ENCODE results near the gene NSA2.

NSA2 gene

DNA sequence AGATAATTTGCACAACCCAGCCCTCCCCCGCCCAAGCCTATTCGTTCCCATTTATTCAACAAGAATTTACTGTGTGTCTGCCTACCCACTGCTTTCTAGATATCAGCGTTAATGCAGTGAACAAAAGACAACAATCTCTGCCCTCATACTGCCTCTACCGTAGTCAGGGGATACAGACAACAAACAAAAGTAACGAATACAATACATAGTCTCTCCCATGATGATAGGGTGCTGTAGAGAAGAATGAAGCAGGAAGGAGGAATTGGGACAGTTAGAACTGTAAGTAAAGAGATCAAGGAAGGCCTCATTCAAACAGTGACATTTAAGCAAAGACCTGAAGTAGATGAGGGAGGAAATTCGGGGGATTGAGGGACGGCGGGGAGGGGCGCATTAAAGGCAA, 1.8 kb upstream of the NSA2 start:
- Histone ChIP-seq H3K9me3 (ENCODE audit: severe bottlenecking) (no peaks in the 10 kb centered on the region), H3K4me1 (ENCODE audit: insufficient read depth, poor library complexity, severe bottlenecking) (peaks cover 52% of the 10 kb centered on the region), H3K27ac (ENCODE audit: poor library complexity, severe bottlenecking) (peak overlapping the region; percentile 97), H3K27me3 (ENCODE audit: insufficient read depth, poor library complexity, severe bottlenecking) (no peaks in the 10 kb centered on the region), H3K36me3 (ENCODE audit: low read depth) (peaks cover 58% of the 10 kb centered on the region), H3K4me3 (ENCODE audit: severe bottlenecking) (peak overlapping the region; percentile 75)
- TF ChIP-seq, protein P1, sequence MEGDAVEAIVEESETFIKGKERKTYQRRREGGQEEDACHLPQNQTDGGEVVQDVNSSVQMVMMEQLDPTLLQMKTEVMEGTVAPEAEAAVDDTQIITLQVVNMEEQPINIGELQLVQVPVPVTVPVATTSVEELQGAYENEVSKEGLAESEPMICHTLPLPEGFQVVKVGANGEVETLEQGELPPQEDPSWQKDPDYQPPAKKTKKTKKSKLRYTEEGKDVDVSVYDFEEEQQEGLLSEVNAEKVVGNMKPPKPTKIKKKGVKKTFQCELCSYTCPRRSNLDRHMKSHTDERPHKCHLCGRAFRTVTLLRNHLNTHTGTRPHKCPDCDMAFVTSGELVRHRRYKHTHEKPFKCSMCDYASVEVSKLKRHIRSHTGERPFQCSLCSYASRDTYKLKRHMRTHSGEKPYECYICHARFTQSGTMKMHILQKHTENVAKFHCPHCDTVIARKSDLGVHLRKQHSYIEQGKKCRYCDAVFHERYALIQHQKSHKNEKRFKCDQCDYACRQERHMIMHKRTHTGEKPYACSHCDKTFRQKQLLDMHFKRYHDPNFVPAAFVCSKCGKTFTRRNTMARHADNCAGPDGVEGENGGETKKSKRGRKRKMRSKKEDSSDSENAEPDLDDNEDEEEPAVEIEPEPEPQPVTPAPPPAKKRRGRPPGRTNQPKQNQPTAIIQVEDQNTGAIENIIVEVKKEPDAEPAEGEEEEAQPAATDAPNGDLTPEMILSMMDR (IDR thresholded peaks at IDR 0.05; ENCODE audit: poor library complexity, severe bottlenecking) = no peak
- no peak for ATAC-seq (ENCODE audit: low read depth)
- no peak for DNase-seq (ENCODE audit: low spot score)

GRCh38 chr5:74765929-74766328, 1.1 kb upstream of the NSA2 start:
- Histone ChIP-seq H3K27me3 (ENCODE audit: insufficient read depth, poor library complexity, severe bottlenecking) (no peaks in the 10 kb centered on the region), H3K4me3 (ENCODE audit: severe bottlenecking) (peak overlapping the region; percentile 75), H3K36me3 (ENCODE audit: low read depth) (peaks cover 58% of the 10 kb centered on the region), H3K4me1 (ENCODE audit: insufficient read depth, poor library complexity, severe bottlenecking) (peaks cover 45% of the 10 kb centered on the region), H3K27ac (ENCODE audit: poor library complexity, severe bottlenecking) (peak overlapping the region; percentile 97), H3K9me3 (ENCODE audit: severe bottlenecking) (no peaks in the 10 kb centered on the region)
- DNase-seq (ENCODE audit: low spot score) (no peak), ATAC-seq (ENCODE audit: low read depth) (no peak)
- TF ChIP-seq, protein P1 (IDR thresholded peaks at IDR 0.05; ENCODE audit: poor library complexity, severe bottlenecking) = no peak

- ATAC-seq (ENCODE audit: low read depth) (peak; percentile 20; the same call in 1 of the 3 replicates), DNase-seq (ENCODE audit: low spot score) (no peak)
- Histone ChIP-seq H3K9me3 (ENCODE audit: severe bottlenecking) (no peaks in the 10 kb centered on the region), H3K27ac (ENCODE audit: poor library complexity, severe bottlenecking) (peak overlapping the region; percentile 97), H3K36me3 (ENCODE audit: low read depth) (peaks cover 60% of the 10 kb centered on the region), H3K27me3 (ENCODE audit: insufficient read depth, poor library complexity, severe bottlenecking) (no peaks in the 10 kb centered on the region), H3K4me1 (ENCODE audit: insufficient read depth, poor library complexity, severe bottlenecking) (peaks cover 40% of the 10 kb centered on the region), H3K4me3 (ENCODE audit: severe bottlenecking) (peak overlapping the region; percentile 75)
- TF ChIP-seq, protein P1 (IDR thresholded peaks at IDR 0.05; ENCODE audit: poor library complexity, severe bottlenecking) = peak; percentile 89
Measured at GRCh38 chr5:74766418-74766848, 616 bp upstream of the NSA2 start.

- no peaks in the 10 kb centered on the region for H3K27me3 ChIP-seq (ENCODE audit: insufficient read depth, poor library complexity, severe bottlenecking)
- TF ChIP-seq, protein P1 (IDR thresholded peaks at IDR 0.05; ENCODE audit: poor library complexity, severe bottlenecking) = no peak
- no peaks in the 10 kb centered on the region for H3K9me3 ChIP-seq (ENCODE audit: severe bottlenecking)
- H3K36me3 ChIP-seq (ENCODE audit: low read depth) = peaks cover 62% of the 10 kb centered on the region
- H3K27ac ChIP-seq (ENCODE audit: poor library complexity, severe bottlenecking) = peak overlapping the region; percentile 97
- peaks cover 29% of the 10 kb centered on the region for H3K4me1 ChIP-seq (ENCODE audit: insufficient read depth, poor library complexity, severe bottlenecking)
- peak; percentile 28 for ATAC-seq (ENCODE audit: low read depth)
- H3K4me3 ChIP-seq (ENCODE audit: severe bottlenecking) = peak overlapping the region; percentile 75
- no peak for DNase-seq (ENCODE audit: low spot score)
Measured at GRCh38 chr5:74767579-74767913, 497 bp downstream of the NSA2 start.

DNA sequence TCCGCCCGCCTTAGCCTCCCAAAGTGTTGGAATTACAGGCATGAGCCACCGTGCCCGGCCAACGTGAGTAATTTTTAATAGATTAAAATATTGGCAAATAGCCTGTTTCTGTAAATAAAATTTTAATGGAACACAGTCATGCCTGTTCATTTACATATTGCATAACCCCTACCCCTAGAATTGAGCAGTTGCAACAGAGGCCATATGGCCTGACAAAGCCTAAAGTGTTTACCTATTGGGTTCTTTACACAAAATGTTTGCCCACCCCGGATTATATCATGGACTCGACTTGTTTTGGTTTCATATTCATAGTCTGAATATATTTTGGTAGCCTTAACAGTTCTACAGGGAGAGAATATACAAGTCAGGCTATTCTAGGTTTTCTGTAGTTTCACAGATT, 5.3 kb downstream of the NSA2 start:
- TF ChIP-seq, protein P1 (IDR thresholded peaks at IDR 0.05; ENCODE audit: poor library complexity, severe bottlenecking) = no peak
- H3K36me3 ChIP-seq (ENCODE audit: low read depth) = peaks cover 94% of the 10 kb centered on the region
- no peak overlapping the region for H3K27ac ChIP-seq (ENCODE audit: poor library complexity, severe bottlenecking)
- ATAC-seq (ENCODE audit: low read depth) = peak; percentile 62
- H3K27me3 ChIP-seq (ENCODE audit: insufficient read depth, poor library complexity, severe bottlenecking) = no peaks in the 10 kb centered on the region
- no peak for DNase-seq (ENCODE audit: low spot score)
- H3K9me3 ChIP-seq (ENCODE audit: severe bottlenecking) = no peaks in the 10 kb centered on the region
- H3K4me1 ChIP-seq (ENCODE audit: insufficient read depth, poor library complexity, severe bottlenecking) = peaks cover 4% of the 10 kb centered on the region
- H3K4me3 ChIP-seq (ENCODE audit: severe bottlenecking) = no peak overlapping the region
